HG02798 (cell line): ENCODE results near the gene CAMK2N1.

Source experiments
- ATAC-seq: cut with Tn5 transposase; IDR thresholded peaks from one replicate; pipeline ENCODE4 v1.9.1; 2021; ENCODE audit warnings: mild to moderate bottlenecking; ENCODE audit not compliant: unreplicated experiment, poor library complexity

CAMK2N1 gene

GRCh38 chr1:20448671-20449071 lies 37.3 kb downstream of the CAMK2N1 start:
- ATAC-seq: no peak

- no peak for ATAC-seq
Measured at GRCh38 chr1:20447794-20448193, 38.2 kb downstream of the CAMK2N1 start.

- ATAC-seq: no peak
Measured at GRCh38 chr1:20446796-20447195, 39.2 kb downstream of the CAMK2N1 start.

- no peak for ATAC-seq
Measured at GRCh38 chr1:20445956-20446355, 40.1 kb downstream of the CAMK2N1 start.

- no peak for ATAC-seq
Measured at GRCh38 chr1:20443703-20444586, 42.1 kb downstream of the CAMK2N1 start.

- no peak for ATAC-seq
Measured at GRCh38 chr1:20442920-20443625, 42.9 kb downstream of the CAMK2N1 start.

- ATAC-seq: no peak
Measured at GRCh38 chr1:20440785-20441200, 45.2 kb downstream of the CAMK2N1 start.

GRCh38 chr1:20439282-20439681 lies 46.7 kb downstream of the CAMK2N1 start:
- no peak for ATAC-seq

GRCh38 chr1:20437640-20438039 lies 48.4 kb downstream of the CAMK2N1 start:
- ATAC-seq: no peak

GRCh38 chr1:20432891-20433290 lies 53.1 kb downstream of the CAMK2N1 start:
- no peak for ATAC-seq
